ENCODE measurements around the gene OTC. TPM values are rescaled to one million over a fixed set of nuclear protein-coding genes. Genes with fewer than 3 reads are reported as not detected.

The OTC gene
- total RNA-seq, 2 donors from 2014 or later = 1.8 to 3.6 TPM

DNA sequence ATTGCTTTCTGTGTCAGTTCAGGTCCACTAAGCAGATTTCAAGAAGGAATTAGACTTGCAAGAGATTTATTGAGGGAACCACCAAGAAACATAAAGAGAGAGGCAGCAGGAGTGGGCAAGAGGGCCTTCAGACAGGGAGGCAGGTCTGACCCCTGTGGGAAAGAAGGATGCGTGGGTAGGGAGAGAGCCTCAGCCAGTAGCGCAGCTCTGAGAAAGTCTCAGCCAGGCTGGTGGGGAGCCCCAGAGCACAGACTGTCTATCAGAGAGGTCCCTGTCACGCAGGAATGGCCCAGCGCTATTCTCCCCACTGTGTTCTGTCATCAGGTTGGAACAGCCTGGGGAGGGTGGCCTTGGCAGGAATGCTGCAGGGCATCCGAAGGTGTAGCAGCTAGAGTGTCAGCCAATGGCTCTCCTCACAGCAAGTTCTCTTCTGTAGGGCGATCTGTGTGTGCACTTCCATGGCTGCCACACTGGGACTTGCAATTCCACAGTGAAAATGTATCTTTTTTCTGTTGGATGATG, 48.0 kb downstream of the OTC start:
- Histone ChIP-seq H3K4me3 (no peak overlapping the region), H3K4me1 (no peaks in the 10 kb centered on the region), H3K27me3 (no peaks in the 10 kb centered on the region), H3K9me3 (no peaks in the 10 kb centered on the region), H3K36me3 (replicated peaks in 1 of 2; ENCODE audit: insufficient read depth in 1 of 2, low read depth in 2 of 2) (no peaks in the 10 kb centered on the region), H3K27ac (no peak overlapping the region)
- no peak for DNase-seq
- WGBS, 2 donors = 90 to 93% methylated on average over 2 of the region's 6 CpGs
- TF ChIP-seq POLR2A (IDR thresholded peaks at IDR 0.05) = no peak
- TF ChIP-seq, protein P1, sequence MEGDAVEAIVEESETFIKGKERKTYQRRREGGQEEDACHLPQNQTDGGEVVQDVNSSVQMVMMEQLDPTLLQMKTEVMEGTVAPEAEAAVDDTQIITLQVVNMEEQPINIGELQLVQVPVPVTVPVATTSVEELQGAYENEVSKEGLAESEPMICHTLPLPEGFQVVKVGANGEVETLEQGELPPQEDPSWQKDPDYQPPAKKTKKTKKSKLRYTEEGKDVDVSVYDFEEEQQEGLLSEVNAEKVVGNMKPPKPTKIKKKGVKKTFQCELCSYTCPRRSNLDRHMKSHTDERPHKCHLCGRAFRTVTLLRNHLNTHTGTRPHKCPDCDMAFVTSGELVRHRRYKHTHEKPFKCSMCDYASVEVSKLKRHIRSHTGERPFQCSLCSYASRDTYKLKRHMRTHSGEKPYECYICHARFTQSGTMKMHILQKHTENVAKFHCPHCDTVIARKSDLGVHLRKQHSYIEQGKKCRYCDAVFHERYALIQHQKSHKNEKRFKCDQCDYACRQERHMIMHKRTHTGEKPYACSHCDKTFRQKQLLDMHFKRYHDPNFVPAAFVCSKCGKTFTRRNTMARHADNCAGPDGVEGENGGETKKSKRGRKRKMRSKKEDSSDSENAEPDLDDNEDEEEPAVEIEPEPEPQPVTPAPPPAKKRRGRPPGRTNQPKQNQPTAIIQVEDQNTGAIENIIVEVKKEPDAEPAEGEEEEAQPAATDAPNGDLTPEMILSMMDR (IDR thresholded peaks at IDR 0.05) = no peak
- intact Hi-C loops (cut with DNase I) = no loop called here
- no peak for ATAC-seq

DNA sequence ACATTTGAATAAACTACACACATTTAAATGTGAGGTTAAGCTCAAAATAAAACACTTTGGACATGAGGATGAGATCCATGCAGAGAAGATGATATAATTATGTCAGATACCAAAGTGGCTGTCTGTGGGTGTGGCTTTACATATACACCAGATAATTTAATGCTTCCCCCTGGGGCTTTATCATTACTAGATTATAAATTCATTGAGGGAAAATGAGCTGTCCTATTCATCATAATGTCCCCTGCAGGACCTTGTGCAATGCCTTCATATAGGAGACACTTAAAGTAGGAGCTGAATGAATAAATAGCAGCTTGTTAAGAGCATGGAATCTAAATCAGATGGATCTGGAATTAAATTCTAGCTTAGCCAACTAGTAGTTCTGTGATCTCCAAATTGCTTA, 49.7 kb downstream of the OTC start:
- H3K9me3 ChIP-seq = no peaks in the 10 kb centered on the region
- H3K27ac ChIP-seq = no peak overlapping the region
- TF ChIP-seq POLR2A (IDR thresholded peaks at IDR 0.05) = no peak
- TF ChIP-seq, protein P1 (IDR thresholded peaks at IDR 0.05) = no peak
- intact Hi-C loops (cut with DNase I) = no loop called here
- ATAC-seq (no peak), DNase-seq (no peak)
- H3K4me3 ChIP-seq = no peak overlapping the region
- H3K27me3 ChIP-seq = no peaks in the 10 kb centered on the region
- H3K4me1 ChIP-seq = no peaks in the 10 kb centered on the region
- no peaks in the 10 kb centered on the region for H3K36me3 ChIP-seq (replicated peaks in 1 of 2; ENCODE audit: insufficient read depth in 1 of 2, low read depth in 2 of 2)

DNA sequence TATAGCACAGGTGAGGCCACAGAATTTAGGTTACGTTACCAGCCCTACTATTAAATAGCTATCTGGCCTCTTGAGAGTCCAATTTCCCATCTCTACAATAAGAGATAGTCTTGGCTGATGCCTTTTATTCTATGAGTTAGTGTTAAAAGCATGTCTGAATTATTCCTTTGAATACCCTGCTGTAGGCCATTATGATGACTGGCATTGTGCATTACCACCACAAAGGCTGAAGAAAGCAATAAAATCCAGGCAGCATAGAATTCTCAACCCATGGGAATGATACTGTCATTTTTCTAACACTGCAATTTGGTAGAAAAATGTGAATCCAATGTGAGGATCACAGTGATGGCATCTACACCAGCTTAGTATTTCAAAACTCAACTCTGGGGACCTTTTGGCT, 51.4 kb downstream of the OTC start:
- Histone ChIP-seq H3K27ac (no peak overlapping the region), H3K9me3 (no peaks in the 10 kb centered on the region), H3K4me1 (no peaks in the 10 kb centered on the region), H3K27me3 (no peaks in the 10 kb centered on the region), H3K36me3 (replicated peaks in 1 of 2; ENCODE audit: insufficient read depth in 1 of 2, low read depth in 2 of 2) (no peaks in the 10 kb centered on the region), H3K4me3 (no peak overlapping the region)
- DNase-seq = no peak
- 90 to 100% methylated on average over 1 of the region's 1 CpG for WGBS, 2 donors
- no peak for ATAC-seq
- TF ChIP-seq, protein P1 (IDR thresholded peaks at IDR 0.05) = no peak
- no peak for TF ChIP-seq POLR2A (IDR thresholded peaks at IDR 0.05)
- intact Hi-C loops (cut with DNase I) = no loop called here

DNA sequence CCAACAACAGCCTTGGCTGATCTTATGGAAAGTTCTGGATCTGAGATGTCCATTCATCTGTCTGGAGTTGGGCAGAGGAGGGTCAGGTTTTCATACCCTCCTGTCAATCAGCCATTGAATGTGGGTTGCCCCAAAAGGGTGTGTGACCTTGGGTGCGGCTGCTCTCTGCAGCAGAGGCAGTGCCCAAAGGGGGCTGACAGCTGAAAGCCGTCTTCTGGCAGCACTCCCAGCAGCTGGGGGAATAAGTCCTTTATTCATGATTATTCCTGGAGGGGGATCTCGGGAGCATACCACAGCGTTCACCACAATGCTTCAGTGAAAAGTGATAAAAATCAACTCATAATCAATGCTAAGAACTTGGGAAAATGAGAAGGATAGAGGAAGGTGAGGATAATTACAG, 54.7 kb downstream of the OTC start:
- TF ChIP-seq POLR2A (IDR thresholded peaks at IDR 0.05) = no peak
- TF ChIP-seq, protein P1 (IDR thresholded peaks at IDR 0.05) = no peak
- DNase-seq = no peak
- H3K4me1 ChIP-seq = no peaks in the 10 kb centered on the region
- no peaks in the 10 kb centered on the region for H3K9me3 ChIP-seq
- H3K27ac ChIP-seq = no peak overlapping the region
- no peak overlapping the region for H3K4me3 ChIP-seq
- H3K27me3 ChIP-seq = no peaks in the 10 kb centered on the region
- intact Hi-C loops (cut with DNase I) = no loop called here
- ATAC-seq = no peak
- WGBS, 2 donors = 44 to 70% methylated on average over 4 of the region's 4 CpGs
- no peaks in the 10 kb centered on the region for H3K36me3 ChIP-seq (replicated peaks in 1 of 2; ENCODE audit: insufficient read depth in 1 of 2, low read depth in 2 of 2)

DNA sequence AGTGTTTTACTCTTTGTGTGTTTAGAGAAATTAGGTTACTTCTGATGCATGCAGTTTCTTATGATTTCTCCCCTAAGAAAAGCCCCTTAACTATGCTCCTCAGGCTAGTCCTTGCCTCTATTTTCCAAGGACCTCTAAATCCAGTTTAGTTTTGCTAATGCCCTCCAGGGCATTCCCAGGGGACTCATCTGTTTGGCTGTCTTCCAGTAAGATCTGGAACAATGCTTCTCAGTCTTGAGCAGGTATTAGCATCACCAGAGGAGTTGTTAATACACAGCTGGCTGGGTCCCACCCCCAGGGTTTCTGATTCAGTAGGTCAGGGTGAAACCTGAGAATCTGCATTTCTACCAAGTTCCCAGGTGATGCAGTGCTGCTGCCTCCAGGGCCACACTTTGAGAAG, 56.9 kb downstream of the OTC start:
- intact Hi-C loops (cut with DNase I) = no loop called here
- no peaks in the 10 kb centered on the region for H3K4me1 ChIP-seq
- DNase-seq (no peak), ATAC-seq (no peak)
- TF ChIP-seq POLR2A (IDR thresholded peaks at IDR 0.05) = no peak
- TF ChIP-seq, protein P1 (IDR thresholded peaks at IDR 0.05) = no peak
- no peak overlapping the region for H3K4me3 ChIP-seq
- H3K9me3 ChIP-seq = no peaks in the 10 kb centered on the region
- no peak overlapping the region for H3K27ac ChIP-seq
- H3K36me3 ChIP-seq (replicated peaks in 1 of 2; ENCODE audit: insufficient read depth in 1 of 2, low read depth in 2 of 2) = no peaks in the 10 kb centered on the region
- H3K27me3 ChIP-seq = no peaks in the 10 kb centered on the region

Data from body of pancreas (tissue), 4 donors.